GM20431 (cell line): ENCODE measurements around the gene AGAP3.

Experiments
- in situ Hi-C: fragments of 300-500 bp; cut with MseI, MboI; formaldehyde crosslinking; loops from one replicate; pipeline ENCODE4 v1.15.0; 2020; ENCODE audit warnings: low sequenced_read_pairs; ENCODE audit not compliant: unreplicated experiment

The AGAP3 gene

GRCh38 chr7:151177310-151177709 is 91.0 kb downstream of the AGAP3 start:
- in situ Hi-C loops = no loop called here

GRCh38 chr7:151178236-151178635 is 92.0 kb downstream of the AGAP3 start:
- in situ Hi-C loops = no loop called here

GRCh38 chr7:151178831-151179230 is 92.6 kb downstream of the AGAP3 start:
- in situ Hi-C loops = no loop called here

GRCh38 chr7:151179287-151179860 is 93.1 kb downstream of the AGAP3 start:
- in situ Hi-C loops = no loop called here

- in situ Hi-C loops = no loop called here
These were observed 93.7 kb downstream of the AGAP3 start for GRCh38 chr7:151179946-151180345.

GRCh38 chr7:151181011-151181431 is 94.7 kb downstream of the AGAP3 start:
- in situ Hi-C loops = no loop called here

GRCh38 chr7:151185762-151186639 is 99.7 kb downstream of the AGAP3 start:
- in situ Hi-C loops = no loop called here

GRCh38 chr7:151186640-151187408 is 100.5 kb downstream of the AGAP3 start, which contains the start of gene ASB10:
TSS of gene ASB10 (minus strand) at chr7:151187250. CDS start at chr7:151187130, 120 bp downstream.
- in situ Hi-C loops = no loop called here

- in situ Hi-C loops = no loop called here
These were observed 101.4 kb downstream of the AGAP3 start for GRCh38 chr7:151187409-151188251.

- in situ Hi-C loops = no loop called here
These were observed 101.9 kb downstream of the AGAP3 start for GRCh38 chr7:151188252-151188542.

- in situ Hi-C loops = no loop called here
These were observed 102.8 kb downstream of the AGAP3 start for GRCh38 chr7:151189038-151189437.

GRCh38 chr7:151191544-151191943 is 105.3 kb downstream of the AGAP3 start:
- in situ Hi-C loops = no loop called here

- in situ Hi-C loops = no loop called here
These were observed 105.8 kb downstream of the AGAP3 start for GRCh38 chr7:151192002-151192539.

GRCh38 chr7:151193203-151193978 is 107.1 kb downstream of the AGAP3 start:
- in situ Hi-C loops = no loop called here
